CD4-positive, alpha-beta T cell treated with Interleukin-12 subunit alpha and Interleukin-12 subunit beta, for 1 hour (primary cell): ENCODE measurements around the gene NTM.

Experiments used
- DNase-seq: peaks from one replicate; pipeline ENCODE4 v3.0.0-alpha.2; 2020

Gene NTM

DNA sequence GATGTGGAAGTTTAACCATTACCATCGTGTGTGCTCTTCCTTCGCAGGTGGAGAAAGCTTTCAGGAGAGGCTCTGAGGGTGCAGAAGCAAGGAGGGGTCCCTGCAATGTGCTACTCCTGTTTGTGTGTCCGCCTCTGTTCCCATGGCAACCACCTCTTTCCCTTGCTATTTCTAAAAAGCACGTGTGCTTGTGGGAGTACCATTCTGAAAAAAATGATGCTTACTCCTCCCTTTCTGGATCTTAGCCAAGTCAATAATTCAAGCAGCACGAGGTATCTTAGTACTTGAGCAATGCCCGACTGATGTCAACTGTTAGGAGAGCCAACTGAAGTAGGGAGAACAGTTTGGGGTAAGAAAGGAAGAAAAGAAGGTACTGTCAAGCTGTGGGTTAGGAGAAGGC lies 628.7 kb downstream of the NTM start:
- no peak for DNase-seq

DNA sequence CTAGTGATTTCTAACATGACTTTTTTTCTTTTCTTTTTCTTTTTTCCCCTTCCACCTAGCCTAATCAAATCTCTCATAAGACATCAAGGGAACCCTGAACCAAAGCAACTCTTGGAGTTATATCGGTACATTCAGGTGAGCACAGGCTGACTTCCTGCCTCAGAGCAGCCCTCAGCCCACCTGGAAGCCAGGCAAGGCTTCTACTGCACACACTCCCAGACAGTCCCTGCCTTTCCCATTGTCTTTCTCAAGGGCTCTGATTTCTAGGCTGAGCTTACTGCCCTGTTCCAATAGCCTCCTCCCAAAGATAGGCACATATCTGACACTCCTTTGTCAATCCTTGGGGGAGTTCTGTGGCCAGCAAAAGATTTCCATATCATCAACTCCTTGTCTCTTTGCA lies 629.5 kb downstream of the NTM start:
- DNase-seq: no peak

DNA sequence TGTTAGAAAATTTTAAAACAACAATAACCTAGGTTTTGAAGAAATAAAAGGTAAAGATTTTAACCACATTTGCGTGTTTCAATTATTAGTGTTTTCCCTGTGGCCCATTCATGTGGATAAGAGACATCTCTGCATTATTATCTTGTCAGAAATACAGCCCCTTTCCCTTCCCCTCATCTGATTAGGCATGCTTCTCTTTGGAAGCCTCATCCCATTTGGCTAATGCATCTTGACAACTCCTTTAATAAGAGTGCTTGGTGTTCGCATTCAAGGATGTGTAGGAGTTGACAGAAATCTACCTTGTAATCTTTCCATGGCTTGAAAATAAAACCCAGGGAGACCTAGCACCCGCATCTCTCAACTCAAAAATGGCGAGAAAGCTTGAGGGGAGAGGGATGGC lies 635.5 kb downstream of the NTM start:
- no peak for DNase-seq

DNA sequence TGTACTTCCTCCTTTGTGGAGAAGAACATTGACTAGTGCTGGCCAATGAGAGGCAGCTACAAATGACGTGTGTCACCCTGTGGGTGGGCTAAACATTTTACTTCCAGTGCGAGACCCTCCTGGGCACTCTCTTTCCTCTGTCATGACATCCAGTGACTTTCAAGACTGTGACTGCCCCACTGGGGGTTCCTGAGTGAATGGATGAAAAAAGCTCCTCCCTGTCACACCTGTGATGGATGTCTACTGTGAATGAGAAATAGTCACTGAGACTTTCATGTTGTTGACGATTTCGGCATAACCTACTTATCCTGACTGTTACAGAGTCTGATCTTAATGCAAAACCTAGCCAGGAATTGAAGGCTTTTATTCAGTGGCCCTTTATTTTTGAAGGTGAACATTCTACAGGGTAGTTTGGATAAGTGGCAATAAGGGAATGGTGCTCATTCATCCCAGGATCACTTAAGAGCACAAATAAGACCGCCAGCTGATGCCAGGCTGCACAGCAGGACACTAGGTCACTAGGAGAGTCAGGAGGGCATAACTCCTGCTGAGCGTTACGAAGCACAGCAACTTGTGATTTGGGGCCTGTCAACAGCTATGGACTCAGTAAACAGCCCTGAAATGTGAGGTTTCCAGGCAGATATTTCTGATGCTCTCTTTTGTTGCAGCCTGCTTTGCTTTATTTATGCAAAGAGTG lies 636.6 kb downstream of the NTM start:
- DNase-seq: no peak

DNA sequence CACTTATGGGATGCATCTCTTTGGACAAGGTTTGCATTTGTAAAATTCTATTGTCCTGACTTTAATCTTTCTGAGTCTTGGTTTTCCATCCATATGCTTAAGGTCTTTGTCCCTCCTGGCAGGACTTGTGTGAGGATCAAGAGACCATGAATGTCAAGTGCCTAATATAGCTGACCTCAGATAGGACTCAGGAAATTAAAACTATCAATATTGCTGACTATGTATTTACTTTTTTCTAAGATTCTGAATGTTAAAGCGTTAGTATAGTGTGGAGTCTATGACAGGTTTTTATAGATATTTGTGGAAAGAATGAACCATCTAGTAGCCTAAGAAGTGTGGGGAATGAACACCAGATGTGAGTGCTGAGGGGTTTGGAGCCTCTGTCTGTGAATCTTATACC lies 637.8 kb downstream of the NTM start:
- DNase-seq: no peak

DNA sequence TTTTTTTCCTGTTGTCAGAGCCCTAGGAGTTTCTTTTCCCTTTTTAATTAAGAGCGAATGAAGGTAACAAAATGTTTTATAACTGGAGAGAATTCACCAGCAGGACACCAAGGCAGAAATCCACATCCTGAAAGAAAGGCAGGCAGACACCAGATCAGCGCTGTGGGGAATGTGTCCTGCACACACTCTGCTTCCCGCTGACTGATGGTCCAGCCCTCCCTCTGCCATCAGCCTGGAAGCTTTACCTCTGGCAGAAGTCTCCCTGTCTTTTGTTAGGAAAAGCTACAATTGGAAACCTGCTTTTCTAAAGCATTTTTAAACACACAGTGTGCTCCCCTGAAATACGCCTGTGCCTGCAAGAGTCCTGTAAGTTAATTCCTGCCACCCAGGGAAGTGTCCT lies 638.5 kb downstream of the NTM start:
- DNase-seq: no peak

DNA sequence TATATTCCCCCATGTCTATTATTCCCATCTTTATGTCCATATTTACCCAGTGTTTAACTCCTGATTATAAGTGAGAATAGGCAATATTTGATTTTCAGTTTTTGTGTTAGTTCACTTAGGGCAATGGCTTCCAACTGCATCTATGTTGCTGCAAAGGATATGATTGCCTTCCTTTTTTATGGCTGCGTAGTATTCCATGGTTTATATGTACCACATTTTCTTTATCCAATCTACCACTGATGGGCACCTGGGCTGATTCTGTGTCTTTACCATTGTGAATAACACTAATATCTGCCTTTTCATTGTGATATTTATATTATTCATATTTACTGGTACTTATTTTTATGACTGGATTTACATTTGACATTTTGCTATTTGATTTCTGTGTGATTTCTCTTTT lies 649.6 kb downstream of the NTM start:
- DNase-seq: no peak

DNA sequence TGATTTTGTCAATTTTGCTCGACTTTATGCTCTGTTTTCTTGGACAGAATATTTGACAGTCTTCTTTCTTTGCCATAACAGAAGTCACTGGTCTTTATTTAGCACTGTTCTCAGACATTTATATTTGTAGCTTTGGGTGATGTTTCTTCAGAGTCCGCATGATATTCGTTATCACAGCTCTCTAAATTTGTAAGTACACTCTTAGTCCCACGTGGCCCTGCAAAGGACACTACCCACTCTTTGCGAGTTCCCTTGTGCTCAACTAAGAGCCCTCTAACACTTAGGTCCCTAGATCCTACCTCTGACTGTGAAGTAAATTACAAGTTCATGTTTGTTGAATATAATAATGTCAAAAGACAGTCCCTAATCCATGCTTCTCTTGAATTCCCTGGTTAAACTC lies 651.9 kb downstream of the NTM start:
- DNase-seq: no peak

DNA sequence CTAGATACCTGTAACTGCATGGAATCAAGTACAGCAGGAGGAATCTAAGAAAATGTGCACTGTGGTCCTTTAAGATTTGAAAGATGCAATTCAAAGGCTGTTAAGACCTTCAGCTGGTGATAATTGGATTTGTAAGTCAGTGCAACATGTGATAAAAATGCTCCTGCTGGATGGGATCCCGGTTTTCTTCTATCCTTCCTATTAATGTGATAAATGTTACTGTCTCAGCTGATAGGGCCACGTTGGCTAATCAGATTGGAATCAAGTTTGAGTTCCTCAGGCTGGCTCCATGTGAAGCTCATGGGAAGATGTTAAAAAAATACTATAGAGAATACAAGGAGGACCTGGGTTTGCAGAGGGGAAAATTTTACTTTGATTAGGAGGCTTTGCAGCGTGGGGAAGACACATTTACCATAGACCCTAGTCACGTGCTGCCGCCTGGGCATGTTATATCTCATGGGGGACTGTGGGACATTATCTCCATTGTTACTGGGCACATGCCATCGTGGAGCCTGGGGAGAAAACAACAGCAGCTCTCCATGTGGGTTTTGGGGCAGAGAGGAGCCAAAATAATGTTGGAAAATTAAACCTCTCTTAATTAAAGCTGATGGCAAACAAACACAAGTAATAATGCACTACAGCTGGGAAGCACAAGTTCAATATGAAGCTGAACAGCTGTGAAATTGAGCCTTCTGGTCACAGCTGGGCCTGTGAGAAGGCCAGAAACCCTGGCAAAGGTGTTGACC lies 652.5 kb downstream of the NTM start:
- no peak for DNase-seq

DNA sequence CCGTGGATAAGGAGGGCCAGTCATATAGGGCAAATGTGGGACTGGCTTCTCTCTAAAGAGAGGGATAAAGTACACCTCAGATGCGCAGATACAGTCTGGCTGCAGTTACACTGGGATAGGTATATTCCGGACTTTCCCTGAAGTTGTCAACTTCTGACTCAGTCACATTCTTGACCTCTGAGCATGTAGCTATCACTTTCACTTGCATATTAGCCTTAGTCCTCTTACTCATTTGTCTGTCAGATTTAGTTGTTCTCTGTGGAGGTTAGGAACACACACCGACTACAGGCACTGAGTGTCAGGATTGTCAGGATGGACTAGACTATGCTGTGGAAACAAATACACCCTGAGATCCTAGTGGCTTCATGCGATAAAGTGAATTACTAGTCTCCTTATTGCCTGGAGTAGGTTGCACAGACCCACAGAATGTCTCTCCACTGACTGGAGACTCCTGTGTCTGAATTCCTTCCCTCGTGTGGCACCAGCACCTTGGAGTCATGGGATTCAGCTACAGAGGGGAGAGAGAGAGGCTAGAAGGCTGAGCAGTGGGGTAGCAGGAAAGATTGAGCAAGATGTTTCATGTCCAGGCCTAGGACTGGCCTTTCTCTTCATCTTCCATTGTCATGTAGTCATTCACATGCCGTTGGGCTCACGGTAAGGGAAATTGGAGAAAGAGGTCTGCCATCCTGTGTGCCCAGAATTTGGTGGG lies 654.3 kb downstream of the NTM start:
- DNase-seq: no peak

DNA sequence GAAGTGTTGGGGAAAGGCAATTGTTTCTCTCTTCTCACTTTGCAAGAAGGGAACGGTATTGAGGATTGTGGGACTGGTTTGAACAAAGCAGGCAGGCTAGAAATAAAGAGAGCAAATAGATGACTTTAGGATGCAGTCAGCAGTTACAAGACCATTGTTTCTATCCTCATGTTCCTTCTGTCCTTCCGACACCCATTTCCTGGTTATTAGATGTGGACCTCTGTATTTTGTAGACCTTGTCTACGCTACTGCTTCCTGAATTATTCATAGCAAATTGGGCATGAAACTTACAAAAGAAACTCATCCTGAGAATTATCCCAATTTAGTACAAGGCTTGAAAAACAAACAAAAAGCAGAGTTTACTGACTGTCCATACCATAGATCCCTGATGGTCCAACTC lies 656.3 kb downstream of the NTM start:
- DNase-seq: no peak

DNA sequence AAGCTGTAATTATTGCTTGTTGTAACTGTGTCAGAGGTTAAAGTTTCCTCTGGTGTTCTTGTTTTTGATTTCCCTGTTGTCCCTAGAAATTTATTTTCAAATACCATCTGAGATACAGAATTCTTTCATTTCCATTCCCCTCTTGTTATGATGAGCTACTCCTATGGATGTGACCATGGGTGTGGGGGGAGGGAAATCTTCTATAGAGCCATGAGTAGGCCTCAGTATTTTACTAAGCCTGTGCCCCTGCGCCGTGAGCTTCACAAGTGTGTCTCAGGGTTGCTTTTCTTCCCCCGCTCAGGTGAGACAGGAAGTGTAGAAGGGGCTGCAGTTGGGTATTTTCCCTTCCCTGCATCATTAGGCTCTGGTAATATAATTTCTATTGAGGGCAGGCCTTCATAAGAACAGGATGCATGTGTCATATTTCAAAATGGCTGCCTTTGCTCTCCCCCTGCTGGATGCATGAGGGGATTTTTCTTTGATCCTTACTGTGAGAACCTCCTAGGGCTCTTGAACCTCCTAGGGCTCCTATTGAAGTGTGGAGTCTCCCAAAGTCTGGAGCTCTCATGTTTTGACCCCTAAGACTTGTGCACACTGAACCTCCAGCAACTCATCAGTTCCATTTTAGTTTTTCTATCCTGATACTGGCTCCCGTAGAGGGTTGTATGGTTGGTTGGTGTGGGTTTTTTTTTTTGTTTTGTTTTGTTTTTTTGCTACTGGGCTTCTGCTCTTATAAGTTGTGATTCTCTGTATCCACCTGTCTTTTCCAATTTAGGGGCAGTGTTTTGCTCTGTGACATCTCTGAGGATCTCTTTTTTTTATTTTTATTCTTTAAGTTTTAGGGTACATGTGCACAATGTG lies 658.2 kb downstream of the NTM start:
- no peak for DNase-seq

DNA sequence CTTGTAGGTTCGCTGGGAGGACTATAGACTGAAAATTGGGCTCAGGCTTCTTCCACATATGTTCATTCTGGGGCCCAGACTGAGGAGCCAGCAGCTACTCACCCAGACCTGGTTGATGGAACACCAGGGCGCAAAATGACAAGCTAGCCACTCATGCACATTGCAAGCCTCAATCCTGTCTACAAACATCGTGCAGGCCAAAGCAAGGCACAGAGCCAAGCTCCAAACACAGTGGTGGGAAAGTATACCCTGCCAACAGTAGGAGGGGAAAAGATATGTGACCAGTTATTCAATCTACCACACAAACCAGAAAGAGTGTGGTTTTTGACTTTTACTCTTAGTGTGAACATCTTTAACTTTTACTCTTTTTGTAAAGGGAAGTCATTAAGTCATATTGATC lies 660.5 kb downstream of the NTM start:
- DNase-seq: no peak

DNA sequence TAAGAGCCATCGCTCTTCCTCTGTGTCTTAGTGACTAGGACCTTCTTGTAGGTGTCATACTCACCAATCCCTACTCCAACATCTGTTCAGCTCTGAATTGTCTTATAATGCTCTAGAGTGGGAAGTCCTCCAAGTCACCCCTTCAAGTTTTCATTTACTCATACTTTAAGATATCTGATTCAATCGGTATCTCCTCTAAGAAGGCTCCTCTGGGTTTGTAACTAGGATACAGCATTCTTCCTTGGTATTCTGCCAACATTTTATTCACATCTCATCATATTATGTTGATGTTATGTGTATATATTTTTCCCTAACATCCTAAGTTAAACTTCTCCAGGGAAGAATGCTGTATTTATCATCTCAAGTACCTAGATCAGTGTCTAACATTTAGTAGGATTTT lies 662.1 kb downstream of the NTM start:
- no peak for DNase-seq

DNA sequence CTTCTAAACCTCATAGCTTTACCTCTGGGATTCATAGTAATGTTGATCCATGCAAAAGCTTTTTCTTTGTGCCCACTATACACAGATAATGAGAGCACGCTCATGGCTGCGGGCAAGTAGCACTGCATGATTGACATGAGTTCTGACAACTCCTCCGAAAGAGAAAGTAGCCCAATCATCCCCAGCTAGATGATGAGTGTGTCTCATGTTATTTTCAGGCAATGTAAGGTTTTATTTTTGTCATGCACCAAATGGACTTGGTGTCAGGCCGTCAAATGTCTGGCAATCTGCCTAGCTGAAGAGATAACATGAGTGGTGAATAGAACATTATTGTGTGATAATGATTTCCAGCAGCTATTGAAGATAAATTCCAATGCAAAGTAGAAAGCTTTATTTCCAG lies 662.6 kb downstream of the NTM start:
- DNase-seq: no peak

DNA sequence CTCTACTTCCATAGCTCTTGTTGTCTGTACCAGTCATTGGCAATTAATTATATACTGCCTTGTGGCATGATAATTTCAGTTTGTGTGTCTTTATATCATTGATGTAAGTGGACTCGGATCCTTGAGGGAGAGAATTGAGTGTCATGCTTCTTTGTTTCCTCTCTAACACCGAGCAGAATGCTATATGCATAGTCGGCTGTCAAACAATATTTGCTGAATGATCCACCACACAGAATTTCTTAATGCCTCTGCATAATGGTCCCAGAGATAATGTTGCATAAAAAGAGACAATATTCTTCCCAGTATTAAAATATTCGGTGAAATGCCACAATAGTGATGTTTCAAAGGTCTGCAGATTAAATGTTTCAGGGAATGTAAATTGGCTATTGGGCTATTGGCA lies 664.8 kb downstream of the NTM start:
- no peak for DNase-seq

DNA sequence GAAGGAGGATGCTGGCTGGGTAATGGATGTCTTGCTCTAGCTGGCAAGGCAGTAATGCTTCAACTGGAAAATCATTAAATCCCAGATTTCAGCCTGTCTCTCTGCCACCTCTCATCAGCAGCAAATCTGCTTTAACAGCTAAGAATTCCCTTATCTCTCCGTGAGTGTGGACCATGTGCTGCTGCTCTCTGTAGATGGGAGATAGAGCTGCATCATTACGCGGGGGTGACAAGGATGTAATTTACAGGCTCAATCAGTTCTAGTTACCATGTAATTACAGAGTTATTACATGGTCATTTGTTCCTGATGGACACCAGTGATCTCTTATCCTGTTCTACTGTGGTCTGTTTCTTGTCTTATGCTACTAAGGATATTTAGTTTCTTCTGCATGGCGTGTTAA lies 665.4 kb downstream of the NTM start:
- no peak for DNase-seq

DNA sequence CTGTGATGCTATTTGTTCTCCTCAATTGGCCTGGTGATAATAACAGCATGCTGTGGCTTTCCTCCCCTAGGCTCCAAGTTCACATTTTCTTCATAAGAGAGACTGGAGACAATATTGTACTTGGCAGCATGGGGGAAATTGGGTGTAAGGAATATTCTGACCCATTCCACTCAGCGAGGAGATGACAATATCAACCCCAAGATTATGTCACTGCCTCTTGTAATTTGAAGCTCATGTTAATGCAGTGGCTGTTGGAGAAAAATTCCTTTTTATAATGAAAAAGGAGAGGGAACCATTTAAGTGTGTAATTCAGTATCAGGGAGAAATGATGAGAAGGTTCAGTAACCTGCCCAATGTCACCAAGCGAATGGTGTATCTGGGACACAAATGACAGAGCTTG lies 665.8 kb downstream of the NTM start:
- no peak for DNase-seq

DNA sequence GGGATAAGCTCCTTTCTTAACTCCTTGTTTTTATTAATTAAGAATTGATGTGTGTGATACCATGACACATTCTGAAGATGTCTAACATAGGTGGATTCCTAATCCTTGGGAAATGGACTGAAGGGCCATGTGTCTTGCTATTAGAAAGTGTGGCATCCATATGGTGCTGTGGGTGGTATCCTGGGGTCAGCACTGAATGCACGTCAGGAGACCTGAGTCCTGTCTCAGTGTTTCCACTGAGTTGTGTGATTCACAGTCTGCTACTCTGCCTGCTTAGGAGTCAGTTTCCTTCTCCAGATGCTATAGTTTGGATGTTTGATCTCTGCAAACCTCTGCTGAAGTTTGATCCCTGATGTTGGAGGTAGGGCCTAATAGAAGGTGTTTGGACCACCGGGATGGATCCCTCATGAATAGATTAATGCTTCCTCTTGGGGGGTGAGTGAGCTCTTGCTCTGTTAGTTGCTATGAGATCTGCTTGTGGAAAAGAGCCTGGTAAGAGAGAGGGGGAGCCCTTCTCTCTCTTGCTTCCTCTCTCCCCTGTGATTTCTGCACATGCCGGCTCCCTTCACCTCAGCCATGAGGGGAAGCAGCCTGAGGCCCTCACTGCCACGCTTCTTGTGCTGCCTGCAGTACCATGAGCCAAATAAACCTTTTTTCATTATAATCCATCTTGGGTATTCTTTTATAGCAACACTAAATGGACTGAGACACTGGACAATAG lies 666.5 kb downstream of the NTM start:
- DNase-seq: no peak

DNA sequence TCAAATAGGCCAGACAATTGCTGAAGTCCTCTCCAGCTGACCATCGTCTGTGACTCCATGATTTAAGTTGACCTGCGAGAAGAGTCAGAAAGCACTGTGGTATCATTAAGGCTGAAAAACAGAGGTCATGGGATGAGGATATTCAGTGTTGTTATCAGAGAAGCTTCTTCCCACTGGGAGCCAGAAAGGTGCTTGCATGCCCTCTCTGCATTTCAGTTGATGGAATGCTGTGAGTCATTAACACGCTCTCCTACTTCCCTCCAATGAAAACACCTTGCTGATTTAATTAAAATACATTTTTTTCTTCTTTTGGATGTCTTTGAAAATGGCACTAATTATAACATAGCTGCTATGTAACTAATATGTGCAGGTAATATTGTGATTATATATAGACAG lies 667.0 kb downstream of the NTM start:
- DNase-seq: no peak

DNA sequence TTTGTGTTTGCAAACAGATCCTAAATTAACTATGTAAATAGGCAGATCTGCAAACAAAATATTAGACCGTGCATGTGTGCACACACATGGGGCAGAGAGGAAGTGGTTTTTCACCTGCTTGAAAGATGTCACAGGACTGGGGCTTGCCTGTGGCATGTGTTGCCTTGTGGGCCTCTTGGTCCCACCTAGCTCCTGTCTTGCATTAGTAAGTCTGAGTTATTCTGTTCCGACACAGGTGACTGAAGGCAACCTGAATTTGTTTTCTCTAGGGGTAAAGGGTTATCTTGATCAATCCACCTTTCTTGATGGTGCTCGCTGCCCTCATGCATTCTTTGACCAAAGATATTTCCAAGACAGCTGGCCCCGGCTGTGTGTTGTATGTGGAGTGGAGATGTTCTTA lies 667.5 kb downstream of the NTM start:
- DNase-seq: no peak

DNA sequence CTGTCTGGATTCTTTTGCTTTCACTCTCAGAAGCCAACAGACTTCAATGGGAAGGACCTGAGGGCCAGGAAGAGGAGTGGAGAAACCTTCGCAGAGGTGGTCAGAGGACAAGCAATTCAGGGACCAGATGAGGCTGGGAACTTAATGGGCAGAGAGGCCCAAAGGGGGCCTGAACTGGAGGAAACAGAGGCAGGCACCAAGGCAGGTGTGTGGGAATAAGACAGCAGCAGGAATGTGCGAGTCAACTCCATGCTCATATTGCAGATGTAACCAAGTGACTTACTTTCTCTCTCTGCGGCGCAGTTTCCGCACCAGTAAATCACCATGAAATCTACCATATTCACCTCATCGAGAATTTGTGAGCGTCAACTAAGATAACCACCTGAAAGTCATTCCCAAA lies 669.1 kb downstream of the NTM start:
- DNase-seq: no peak

DNA sequence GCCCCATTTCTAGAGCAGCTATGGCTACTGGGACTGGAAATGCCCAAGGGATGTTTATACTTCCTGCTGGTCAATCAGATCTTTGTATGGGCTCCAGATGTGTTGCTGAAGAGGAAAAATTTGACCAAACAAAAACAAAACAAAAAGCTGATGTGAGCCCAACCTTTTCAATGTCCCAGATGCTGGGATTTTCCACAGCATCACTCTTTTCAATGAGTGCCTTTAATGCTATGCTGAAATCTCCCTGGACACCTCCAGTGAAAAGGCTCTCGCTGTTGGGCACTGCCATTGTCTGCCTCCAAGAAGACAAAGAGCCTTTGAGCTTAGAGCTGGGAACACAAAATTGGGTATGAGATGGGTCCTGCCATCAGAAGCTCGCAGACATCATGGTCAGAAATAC lies 671.9 kb downstream of the NTM start:
- DNase-seq: no peak
